Measurements from ENCODE around the gene MOB3B.
A peak's percentile ranks its signal among the peaks of the same experiment; 100 is the strongest.

MOB3B gene

DNA sequence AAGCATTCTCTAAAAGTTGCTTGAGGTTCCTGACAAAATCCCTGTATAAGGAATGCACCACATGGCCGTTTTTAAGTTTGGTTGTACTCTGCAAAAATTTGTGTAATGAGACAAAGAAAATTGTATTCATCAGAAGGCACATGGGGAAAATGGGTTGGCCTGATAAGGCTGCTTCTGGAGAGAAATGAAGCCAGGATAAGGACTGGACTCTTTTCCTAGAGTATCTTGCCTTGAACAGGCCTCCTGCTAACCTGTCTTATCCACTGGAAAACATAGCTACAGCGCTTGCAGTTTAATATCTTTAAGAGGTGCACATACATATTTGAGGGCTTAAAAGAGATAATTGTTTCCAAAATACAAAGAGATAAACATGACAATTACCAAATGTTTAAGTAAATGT lies 46.9 kb downstream of the MOB3B start:
- H3K4me1 ChIP-seq (ENCODE audit: control insufficient read depth, insufficient read depth, low read length), result no peaks in the 10 kb centered on the region
- no peak overlapping the region for H3K9ac ChIP-seq (ENCODE audit: low read length)
- H3K4me3 ChIP-seq (ENCODE audit: low read length), result no peak overlapping the region
- no peaks in the 10 kb centered on the region for H3K27me3 ChIP-seq (ENCODE audit: control insufficient read depth, insufficient read depth, low read length)
- no peak overlapping the region for H3K27ac ChIP-seq (ENCODE audit: low read depth, low read length)
- H3K36me3 ChIP-seq (ENCODE audit: control insufficient read depth, insufficient read depth, low read length), result no peaks in the 10 kb centered on the region

DNA sequence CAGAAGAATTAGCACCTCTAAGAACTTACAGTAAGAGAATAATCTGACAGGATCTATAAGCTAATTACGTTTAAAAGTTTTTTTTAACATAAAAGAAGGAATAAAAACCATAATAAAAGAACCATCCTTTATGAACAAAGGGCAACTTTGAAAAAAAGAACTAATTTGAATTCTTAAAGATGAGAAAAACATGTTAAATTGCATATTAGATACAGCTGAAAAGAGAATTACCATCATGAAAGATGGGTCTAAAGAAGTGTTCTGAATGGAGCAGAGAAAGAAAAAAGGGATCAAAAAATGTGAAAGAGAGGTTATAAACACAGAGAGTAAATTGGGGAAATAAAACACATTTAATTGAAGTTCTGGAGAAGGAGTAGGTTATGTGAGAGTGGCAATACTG lies 51.3 kb downstream of the MOB3B start:
- H3K27me3 ChIP-seq (ENCODE audit: control insufficient read depth, insufficient read depth, low read length), result no peaks in the 10 kb centered on the region
- H3K27ac ChIP-seq (ENCODE audit: low read depth, low read length), result no peak overlapping the region
- H3K36me3 ChIP-seq (ENCODE audit: control insufficient read depth, insufficient read depth, low read length), result no peaks in the 10 kb centered on the region
- H3K4me1 ChIP-seq (ENCODE audit: control insufficient read depth, insufficient read depth, low read length), result peaks cover 3% of the 10 kb centered on the region
- H3K9ac ChIP-seq (ENCODE audit: low read length), result no peak overlapping the region
- H3K4me3 ChIP-seq (ENCODE audit: low read length), result no peak overlapping the region

DNA sequence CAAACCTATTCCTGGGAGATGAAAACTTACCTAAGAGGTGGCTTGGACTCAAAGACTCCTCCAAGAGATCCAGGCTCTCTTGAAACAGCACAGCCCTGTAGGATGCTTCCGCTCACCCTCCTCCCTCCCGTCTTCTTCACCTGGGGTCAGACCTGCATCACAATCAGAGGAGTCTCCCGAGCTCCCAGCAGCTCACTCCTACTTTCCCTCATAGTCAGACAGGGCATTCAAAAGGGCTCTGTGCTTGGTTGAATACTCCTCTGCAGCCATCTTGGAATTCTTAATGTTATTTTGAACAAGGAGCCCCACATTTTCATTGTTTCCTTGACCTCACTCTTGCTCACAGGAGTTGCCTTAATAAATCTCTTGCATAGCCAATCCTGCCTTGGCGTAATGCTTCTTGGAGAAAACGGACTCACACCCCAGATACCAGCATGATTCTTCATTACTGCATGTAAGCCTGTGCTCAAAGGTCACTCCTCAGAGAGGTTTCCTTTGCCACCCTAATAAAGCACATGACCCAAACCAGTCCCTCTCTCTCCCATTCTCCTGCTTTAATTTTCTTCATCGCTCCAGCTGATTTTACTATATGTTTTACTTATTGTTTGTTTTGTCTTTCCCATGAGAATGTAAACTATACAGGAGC lies 52.6 kb downstream of the MOB3B start:
- no peak overlapping the region for H3K9ac ChIP-seq (ENCODE audit: low read length)

DNA sequence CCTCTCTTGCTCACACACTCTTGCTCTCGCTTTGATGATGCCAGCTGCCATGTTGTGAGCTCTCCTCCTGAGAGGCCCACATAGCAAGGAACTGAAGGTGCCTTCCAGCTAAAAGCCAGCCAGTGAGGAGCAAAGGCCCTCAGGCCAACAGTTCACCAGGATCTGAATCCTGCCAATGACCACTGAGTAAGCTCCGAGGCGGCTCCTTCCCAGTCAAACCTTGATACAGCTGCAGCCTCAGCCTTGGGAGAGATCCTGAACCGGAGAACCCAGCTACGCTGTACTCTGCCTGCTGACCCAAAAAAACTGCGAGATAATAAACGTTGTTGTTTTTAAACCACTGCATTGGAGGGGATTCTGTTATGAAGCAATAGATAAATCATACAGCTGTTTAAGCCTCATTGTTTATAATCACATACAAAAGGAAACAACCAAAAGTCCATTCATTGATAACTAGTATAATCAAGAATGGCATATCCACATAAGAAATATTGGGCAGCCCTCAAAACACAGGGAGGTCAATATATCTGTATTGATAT lies 54.5 kb downstream of the MOB3B start:
- H3K9ac ChIP-seq (ENCODE audit: low read length), result no peak overlapping the region
- no peak overlapping the region for H3K4me3 ChIP-seq (ENCODE audit: low read length)
- no peak overlapping the region for H3K27ac ChIP-seq (ENCODE audit: low read depth, low read length)

More for the DNA sequence above, 52.6 kb downstream of the MOB3B start:
- Histone ChIP-seq H3K27ac (ENCODE audit: low read depth, low read length) (no peak overlapping the region), H3K4me1 (ENCODE audit: control insufficient read depth, insufficient read depth, low read length) (peaks cover 11% of the 10 kb centered on the region), H3K36me3 (ENCODE audit: control insufficient read depth, insufficient read depth, low read length) (no peaks in the 10 kb centered on the region), H3K27me3 (ENCODE audit: control insufficient read depth, insufficient read depth, low read length) (no peaks in the 10 kb centered on the region), H3K4me3 (ENCODE audit: low read length) (no peak overlapping the region)

DNA sequence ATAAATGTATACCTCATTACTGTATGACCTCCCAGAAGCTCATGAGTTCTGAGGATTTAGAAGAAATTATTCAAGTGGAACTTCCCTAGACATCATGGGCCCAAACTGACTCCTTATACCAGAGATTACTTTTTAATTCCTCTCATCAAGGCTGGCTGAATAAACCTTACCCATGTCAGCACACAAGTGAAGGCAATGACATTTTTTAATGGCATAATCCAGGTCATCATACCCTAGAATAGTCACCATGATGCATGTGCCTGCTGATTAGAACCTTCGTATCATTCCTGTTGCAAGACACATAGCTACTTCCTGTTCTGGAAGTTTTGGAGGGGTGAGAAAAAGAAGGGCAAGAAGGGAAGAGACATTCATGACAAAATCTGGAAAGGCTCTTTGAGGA lies 55.3 kb downstream of the MOB3B start:
- Histone ChIP-seq H3K27me3 (ENCODE audit: control insufficient read depth, insufficient read depth, low read length) (no peaks in the 10 kb centered on the region), H3K4me1 (ENCODE audit: control insufficient read depth, insufficient read depth, low read length) (peaks cover 18% of the 10 kb centered on the region), H3K9ac (ENCODE audit: low read length) (no peak overlapping the region), H3K27ac (ENCODE audit: low read depth, low read length) (no peak overlapping the region), H3K4me3 (ENCODE audit: low read length) (no peak overlapping the region), H3K36me3 (ENCODE audit: control insufficient read depth, insufficient read depth, low read length) (no peaks in the 10 kb centered on the region)

More for the DNA sequence above, 54.5 kb downstream of the MOB3B start:
- Histone ChIP-seq H3K36me3 (ENCODE audit: control insufficient read depth, insufficient read depth, low read length) (no peaks in the 10 kb centered on the region), H3K4me1 (ENCODE audit: control insufficient read depth, insufficient read depth, low read length) (peaks cover 13% of the 10 kb centered on the region), H3K27me3 (ENCODE audit: control insufficient read depth, insufficient read depth, low read length) (no peaks in the 10 kb centered on the region)

DNA sequence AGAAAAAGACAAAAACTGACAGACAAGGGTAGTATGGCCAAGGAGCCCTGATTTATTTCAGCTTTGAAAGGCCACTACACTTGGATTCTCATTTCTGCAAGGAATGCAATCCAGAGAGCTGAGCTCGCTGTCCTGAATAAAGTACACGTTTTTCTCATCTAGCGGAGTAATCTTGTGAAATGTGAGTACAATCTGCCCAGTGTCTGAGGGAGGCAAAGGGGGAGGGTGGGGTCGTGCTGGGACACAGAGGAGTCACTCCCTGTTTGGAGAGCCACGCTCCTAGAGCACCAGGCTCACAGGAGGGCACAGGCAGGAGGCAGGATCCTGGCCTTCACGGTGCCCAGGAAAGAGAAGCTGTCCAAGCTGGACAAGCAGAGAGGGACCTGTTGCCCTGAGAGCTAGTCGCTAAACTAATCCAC lies 56.5 kb downstream of the MOB3B start:
- peaks cover 28% of the 10 kb centered on the region for H3K4me1 ChIP-seq (ENCODE audit: control insufficient read depth, insufficient read depth, low read length)
- no peaks in the 10 kb centered on the region for H3K36me3 ChIP-seq (ENCODE audit: control insufficient read depth, insufficient read depth, low read length)
- peak overlapping the region; percentile 60 for H3K27ac ChIP-seq (ENCODE audit: low read depth, low read length)
- H3K9ac ChIP-seq (ENCODE audit: low read length), result no peak overlapping the region
- H3K4me3 ChIP-seq (ENCODE audit: low read length), result no peak overlapping the region
- H3K27me3 ChIP-seq (ENCODE audit: control insufficient read depth, insufficient read depth, low read length), result no peaks in the 10 kb centered on the region

DNA sequence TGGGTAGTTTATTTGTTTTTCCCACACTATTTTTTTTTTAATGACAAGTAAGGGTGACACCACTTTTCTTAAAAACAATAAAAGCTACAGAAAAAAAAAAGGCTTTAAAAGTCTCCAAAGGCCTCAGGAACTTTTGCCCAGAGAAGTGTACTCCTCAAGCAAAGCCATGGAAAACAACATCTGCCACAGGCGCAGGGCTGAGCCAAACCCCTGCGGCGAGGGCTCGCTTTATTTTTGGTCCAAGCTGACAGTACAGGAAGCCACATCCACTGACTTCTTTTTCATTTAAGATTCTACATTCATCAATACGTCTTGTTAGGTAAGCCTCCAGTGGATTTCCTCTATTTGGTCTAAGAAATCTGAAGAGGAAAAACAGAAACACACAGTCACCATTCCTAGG lies 57.4 kb downstream of the MOB3B start:
- Histone ChIP-seq H3K27ac (ENCODE audit: low read depth, low read length) (no peak overlapping the region), H3K4me1 (ENCODE audit: control insufficient read depth, insufficient read depth, low read length) (peaks cover 28% of the 10 kb centered on the region)

DNA sequence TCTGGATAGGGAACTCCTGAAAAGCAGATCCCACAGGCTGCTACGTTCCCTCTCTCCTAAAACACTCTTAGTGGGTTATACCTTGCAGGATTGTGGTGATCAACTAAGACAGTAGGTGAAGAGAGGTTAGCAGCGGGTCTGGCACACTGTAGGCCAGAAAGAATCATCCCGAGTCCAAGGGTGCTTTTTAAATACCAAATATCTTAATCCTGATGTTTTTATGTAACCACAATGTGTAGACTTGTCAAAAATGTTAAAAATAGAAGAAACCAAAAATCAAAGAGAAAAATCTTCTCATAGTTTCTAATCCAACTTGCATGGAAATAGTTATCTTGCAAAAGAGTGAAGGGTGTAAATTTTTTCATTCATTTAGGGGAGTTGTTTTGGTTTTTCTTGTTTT lies 57.8 kb downstream of the MOB3B start:
- Histone ChIP-seq H3K4me1 (ENCODE audit: control insufficient read depth, insufficient read depth, low read length) (peaks cover 28% of the 10 kb centered on the region), H3K36me3 (ENCODE audit: control insufficient read depth, insufficient read depth, low read length) (no peaks in the 10 kb centered on the region), H3K27ac (ENCODE audit: low read depth, low read length) (peak overlapping the region; percentile 27), H3K4me3 (ENCODE audit: low read length) (no peak overlapping the region), H3K9ac (ENCODE audit: low read length) (no peak overlapping the region), H3K27me3 (ENCODE audit: control insufficient read depth, insufficient read depth, low read length) (no peaks in the 10 kb centered on the region)

More for the DNA sequence above, 57.4 kb downstream of the MOB3B start:
- Histone ChIP-seq H3K9ac (ENCODE audit: low read length) (no peak overlapping the region), H3K4me3 (ENCODE audit: low read length) (no peak overlapping the region), H3K36me3 (ENCODE audit: control insufficient read depth, insufficient read depth, low read length) (no peaks in the 10 kb centered on the region), H3K27me3 (ENCODE audit: control insufficient read depth, insufficient read depth, low read length) (no peaks in the 10 kb centered on the region)

DNA sequence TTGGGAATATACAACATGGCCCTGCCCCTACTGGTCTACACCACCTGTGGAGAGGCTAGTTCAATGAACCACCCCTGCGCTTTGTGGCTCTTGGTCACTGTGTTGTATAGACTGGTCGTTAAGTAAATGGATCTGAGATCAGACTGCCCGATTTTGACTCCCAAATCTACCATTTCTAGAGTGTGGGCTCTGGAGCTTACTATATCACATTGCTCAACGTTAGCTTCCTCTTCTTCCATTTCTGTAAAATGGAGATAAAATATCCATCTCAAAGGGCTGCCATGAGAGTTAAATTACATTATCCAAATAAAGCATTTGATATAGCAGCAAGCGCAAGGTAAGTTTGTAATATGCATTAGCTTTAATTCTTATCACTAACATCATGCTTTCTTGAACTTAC lies 58.2 kb downstream of the MOB3B start:
- Histone ChIP-seq H3K9ac (ENCODE audit: low read length) (no peak overlapping the region), H3K27ac (ENCODE audit: low read depth, low read length) (peak overlapping the region; percentile 27), H3K36me3 (ENCODE audit: control insufficient read depth, insufficient read depth, low read length) (no peaks in the 10 kb centered on the region), H3K4me1 (ENCODE audit: control insufficient read depth, insufficient read depth, low read length) (peaks cover 28% of the 10 kb centered on the region), H3K4me3 (ENCODE audit: low read length) (no peak overlapping the region), H3K27me3 (ENCODE audit: control insufficient read depth, insufficient read depth, low read length) (no peaks in the 10 kb centered on the region)

DNA sequence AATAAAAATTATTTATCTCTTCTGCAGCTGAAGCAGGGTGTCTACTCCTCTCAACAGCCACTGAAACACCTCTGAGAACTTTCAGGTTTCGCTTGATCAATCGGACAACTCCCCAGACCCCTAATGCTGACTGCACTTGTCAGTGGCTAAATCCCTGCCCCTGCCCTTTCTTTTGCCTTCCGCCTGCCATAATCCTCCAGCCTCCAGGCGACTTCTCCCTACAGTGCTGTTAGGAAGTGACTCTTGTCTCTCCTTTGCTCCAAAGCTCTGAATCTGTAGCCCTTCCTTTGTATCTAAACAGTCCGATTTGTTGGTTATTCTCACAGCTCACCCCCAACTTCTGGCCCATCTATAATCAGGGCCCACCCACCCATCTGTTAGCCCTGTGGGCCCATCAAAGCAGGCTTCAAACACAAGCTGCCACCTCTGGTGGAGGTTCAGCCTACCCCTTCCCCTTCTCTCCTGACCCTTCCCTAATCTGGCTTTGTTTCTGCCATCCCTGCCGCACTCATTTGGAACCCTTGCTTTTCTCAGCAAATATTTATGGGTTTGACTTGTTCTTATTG lies 59.2 kb downstream of the MOB3B start:
- Histone ChIP-seq H3K4me1 (ENCODE audit: control insufficient read depth, insufficient read depth, low read length) (peaks cover 28% of the 10 kb centered on the region), H3K27me3 (ENCODE audit: control insufficient read depth, insufficient read depth, low read length) (no peaks in the 10 kb centered on the region), H3K27ac (ENCODE audit: low read depth, low read length) (no peak overlapping the region), H3K9ac (ENCODE audit: low read length) (no peak overlapping the region), H3K36me3 (ENCODE audit: control insufficient read depth, insufficient read depth, low read length) (no peaks in the 10 kb centered on the region), H3K4me3 (ENCODE audit: low read length) (no peak overlapping the region)

DNA sequence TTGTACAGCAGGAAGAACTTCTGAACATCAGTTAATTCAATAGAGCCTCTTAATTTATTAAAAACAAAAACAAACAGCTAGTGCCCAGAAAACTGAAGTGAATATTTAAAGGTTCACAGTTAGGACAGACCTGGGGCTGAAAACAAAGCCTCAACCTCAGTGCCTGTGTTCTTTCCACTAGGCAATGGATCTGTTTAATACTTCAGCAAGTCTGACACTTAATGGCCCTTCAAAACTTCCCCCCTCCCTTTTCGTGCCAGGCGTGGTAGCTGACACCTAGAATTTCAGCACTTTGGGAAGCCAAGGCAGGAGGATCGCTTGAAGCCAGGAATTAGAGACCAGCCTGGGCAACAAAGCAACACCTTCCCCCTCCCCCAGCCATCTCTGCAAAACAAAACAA lies 60.1 kb downstream of the MOB3B start:
- Histone ChIP-seq H3K27me3 (ENCODE audit: control insufficient read depth, insufficient read depth, low read length) (no peaks in the 10 kb centered on the region), H3K27ac (ENCODE audit: low read depth, low read length) (peak overlapping the region; percentile 76), H3K36me3 (ENCODE audit: control insufficient read depth, insufficient read depth, low read length) (no peaks in the 10 kb centered on the region), H3K4me3 (ENCODE audit: low read length) (peak overlapping the region; percentile 11), H3K4me1 (ENCODE audit: control insufficient read depth, insufficient read depth, low read length) (peaks cover 28% of the 10 kb centered on the region), H3K9ac (ENCODE audit: low read length) (no peak overlapping the region)

DNA sequence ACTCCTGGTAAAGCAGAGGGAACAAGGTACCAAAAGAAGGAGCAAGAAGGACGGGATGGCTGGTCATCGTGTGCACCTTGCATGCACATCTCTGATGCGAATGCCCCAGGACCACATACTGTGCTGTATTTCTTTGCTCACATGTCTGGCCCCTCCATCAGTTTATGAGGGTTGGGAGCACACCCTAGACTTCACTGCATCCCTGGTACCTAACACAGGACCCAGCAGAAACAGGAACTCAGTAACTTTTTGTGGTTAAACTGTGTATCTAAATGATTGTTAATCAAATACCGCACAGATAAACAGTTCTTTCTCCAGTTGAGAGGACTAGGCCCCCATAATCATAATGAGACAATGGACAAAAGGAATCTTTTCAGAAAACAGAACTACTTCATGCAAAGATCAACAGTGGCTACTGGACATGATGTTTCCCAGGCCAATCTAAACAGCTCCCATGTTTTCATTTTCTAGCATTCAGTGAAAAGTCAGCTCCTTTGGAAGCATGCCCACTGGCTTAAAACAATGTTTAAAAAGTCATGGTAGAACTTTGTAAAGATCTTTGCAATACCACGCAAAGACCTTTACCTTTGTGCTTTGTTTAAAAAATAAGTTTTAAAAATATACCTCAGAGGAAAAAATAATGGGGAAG lies 61.0 kb downstream of the MOB3B start:
- H3K36me3 ChIP-seq (ENCODE audit: control insufficient read depth, insufficient read depth, low read length), result no peaks in the 10 kb centered on the region
- no peaks in the 10 kb centered on the region for H3K27me3 ChIP-seq (ENCODE audit: control insufficient read depth, insufficient read depth, low read length)
- H3K4me3 ChIP-seq (ENCODE audit: low read length), result no peak overlapping the region
- no peak overlapping the region for H3K9ac ChIP-seq (ENCODE audit: low read length)
- peaks cover 27% of the 10 kb centered on the region for H3K4me1 ChIP-seq (ENCODE audit: control insufficient read depth, insufficient read depth, low read length)
- peak overlapping the region; percentile 47 for H3K27ac ChIP-seq (ENCODE audit: low read depth, low read length)
